ENCODE results near the gene MAN2B1.
A peak's percentile ranks its signal among the peaks of the same experiment; 100 is the strongest.
"Not testable (repeated sequence)": the region's sequence is repeated elsewhere in the genome, so short reads cannot be mapped to it uniquely, and the experiment has no call there.

The MAN2B1 gene

DNA sequence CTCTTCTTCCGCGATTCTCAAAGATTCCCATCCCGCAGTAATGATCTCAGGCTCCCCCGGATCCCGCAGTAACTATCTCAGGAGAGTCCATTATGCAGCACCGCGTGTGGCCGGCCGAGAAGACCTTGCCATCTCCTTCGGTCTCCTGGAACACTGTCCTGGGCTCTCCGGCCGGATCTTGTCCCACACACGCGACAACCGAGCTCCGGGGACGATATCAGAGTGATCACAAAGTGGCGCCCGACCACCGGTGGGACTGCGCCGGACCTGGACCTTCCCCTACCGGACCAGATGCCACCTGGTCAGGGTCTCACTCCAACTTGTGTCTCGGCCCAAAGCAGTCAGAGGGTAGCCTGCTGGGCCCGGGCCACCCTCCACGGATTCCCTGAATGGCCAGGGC lies 24.0 kb downstream of the MAN2B1 start:
- TF ChIP-seq JUND (IDR thresholded peaks at IDR 0.05; ENCODE audit: low read depth): no peak
- DNase-seq (ENCODE audit: low read depth in 1 of 2, low spot score in 1 of 2): no peak
- in situ Hi-C loops (cut with HindIII; ENCODE audit: low pct_unique_long_range_greater_than_20kb, low sequenced_read_pairs): no loop called here

DNA sequence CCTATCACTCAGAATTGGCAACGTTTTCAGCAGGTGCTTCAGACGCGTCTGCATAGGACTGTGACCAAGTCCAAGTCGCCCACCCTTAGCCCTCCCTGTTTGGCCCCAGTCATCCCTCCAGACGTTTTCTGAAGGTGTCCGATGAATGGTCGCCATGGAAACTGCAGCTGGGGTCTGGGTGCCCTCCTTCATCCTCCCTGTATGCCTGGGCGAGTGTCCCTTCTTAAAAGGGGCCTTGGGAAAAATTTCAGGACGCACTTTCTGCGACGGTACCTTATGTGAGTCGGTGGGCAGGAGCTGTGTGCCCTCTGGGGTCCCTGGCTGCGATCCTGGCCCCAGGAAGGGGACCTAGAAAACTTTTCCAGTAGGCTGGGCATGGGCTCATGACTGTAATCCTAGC lies 25.1 kb downstream of the MAN2B1 start:
- no peak for DNase-seq (ENCODE audit: low read depth in 1 of 2, low spot score in 1 of 2)
- TF ChIP-seq JUND (IDR thresholded peaks at IDR 0.05; ENCODE audit: low read depth): no peak
- in situ Hi-C loops (cut with HindIII; ENCODE audit: low pct_unique_long_range_greater_than_20kb, low sequenced_read_pairs): no loop called here

DNA sequence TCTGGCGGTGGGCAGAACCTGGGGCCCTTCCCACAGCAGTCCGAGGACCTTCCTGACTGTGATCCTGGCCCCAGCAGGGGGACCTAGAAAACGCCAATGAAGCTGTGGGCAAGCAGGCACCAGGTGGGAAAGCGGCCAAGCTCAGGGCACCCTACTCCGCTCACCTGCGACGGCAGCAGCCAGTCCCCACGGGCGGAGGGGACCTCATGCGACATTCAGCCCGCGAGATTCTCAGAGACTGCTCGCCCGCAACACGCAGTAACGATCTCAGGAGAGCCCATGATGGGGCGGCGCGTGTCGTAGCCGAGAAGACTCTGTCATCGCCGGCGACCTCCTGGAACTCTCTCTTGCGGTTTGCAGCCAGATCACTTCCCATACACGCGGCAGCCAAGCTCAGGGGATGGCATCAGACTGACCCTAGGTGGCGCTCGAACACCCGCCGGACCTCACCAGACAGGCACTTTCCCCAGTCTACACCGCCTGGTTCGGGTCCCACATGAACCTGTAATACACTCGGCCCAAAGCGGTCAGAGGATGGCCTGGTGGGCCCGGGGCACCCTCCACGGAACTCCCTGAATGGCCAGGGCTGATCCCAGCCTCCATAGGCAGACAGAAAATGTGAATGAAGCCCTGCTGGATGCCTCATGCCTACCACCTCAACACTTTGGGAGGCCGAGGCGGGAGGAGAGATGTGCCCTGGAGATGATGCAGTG lies 26.5 kb downstream of the MAN2B1 start:
- no peak for DNase-seq (ENCODE audit: low read depth in 1 of 2, low spot score in 1 of 2)
- in situ Hi-C loops (cut with HindIII; ENCODE audit: low pct_unique_long_range_greater_than_20kb, low sequenced_read_pairs): no loop called here
- no peak for TF ChIP-seq JUND (IDR thresholded peaks at IDR 0.05; ENCODE audit: low read depth)

DNA sequence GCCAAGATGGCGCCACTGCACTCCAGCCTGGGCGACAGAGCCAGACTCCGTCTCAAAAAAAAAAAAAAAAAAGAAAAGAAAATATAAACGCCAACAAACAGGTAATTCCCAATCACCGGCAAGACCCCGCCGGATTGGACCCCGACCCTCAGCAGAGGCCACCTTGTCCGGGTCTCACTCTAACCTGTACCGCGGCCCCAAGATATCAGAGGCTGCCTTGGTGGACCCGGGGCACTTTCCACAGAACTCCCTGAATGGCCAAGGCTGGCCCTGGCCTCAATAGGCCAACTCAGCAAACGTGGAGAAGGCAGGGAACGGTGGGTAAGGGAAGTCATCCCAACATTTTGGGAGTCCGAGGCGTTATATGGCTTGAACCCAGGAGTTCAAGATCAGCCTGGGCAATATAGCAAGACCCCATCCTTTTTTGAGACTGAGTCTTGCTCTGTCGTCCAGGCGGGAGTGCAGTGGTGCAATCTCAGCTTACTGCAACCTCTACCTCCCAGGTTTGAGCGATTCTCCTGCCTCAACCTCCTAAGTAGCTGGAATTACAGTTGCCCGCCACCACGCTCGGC lies 27.8 kb downstream of the MAN2B1 start:
- in situ Hi-C loops (cut with HindIII; ENCODE audit: low pct_unique_long_range_greater_than_20kb, low sequenced_read_pairs): no loop called here
- no peak for DNase-seq (ENCODE audit: low read depth in 1 of 2, low spot score in 1 of 2)
- TF ChIP-seq JUND (IDR thresholded peaks at IDR 0.05; ENCODE audit: low read depth): no peak

DNA sequence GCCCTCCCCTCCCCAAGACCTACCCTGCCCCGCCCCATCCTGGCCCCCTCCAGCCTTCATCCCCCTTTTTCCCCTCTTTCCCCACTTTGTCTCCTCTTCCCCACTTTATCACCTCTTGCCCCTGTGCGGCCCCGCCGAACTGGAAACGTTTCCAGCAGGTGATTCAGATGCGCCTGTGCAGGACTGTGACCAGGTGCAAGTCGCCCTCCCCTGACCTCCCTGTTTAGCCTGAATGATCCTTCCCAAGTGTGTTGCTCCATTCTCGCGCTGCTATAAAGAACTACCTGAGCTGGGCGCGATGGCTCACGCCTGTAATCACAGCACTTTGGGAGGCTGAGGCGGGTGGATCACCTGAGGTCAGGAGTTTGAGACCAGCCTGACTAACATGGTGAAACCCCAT lies 29.9 kb downstream of the MAN2B1 start:
- DNase-seq (ENCODE audit: low read depth in 1 of 2, low spot score in 1 of 2): no peak
- TF ChIP-seq JUND (IDR thresholded peaks at IDR 0.05; ENCODE audit: low read depth): no peak
- in situ Hi-C loops (cut with HindIII; ENCODE audit: low pct_unique_long_range_greater_than_20kb, low sequenced_read_pairs): no loop called here

DNA sequence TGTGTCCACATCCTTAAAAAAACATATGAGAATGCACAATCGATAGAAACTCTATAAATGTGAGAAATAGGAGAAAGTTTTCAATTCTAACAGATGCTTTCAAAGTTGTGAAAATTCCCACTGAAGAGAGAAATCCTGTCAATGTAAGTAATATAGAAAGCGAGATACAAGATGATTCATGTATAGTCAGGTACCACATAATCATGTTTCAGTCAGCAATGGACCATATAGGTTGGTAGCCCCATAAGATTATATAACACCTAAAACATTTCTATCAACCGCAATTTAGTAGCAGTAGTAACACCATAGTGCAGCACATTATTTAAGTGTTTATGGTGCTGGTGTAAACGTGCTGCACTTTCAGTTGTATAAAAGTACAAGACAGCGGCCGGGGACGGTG lies 37.3 kb downstream of the MAN2B1 start:
- no peak for TF ChIP-seq JUND (IDR thresholded peaks at IDR 0.05; ENCODE audit: low read depth)
- DNase-seq (ENCODE audit: low read depth in 1 of 2, low spot score in 1 of 2): no peak
- in situ Hi-C loops (cut with HindIII; ENCODE audit: low pct_unique_long_range_greater_than_20kb, low sequenced_read_pairs): no loop called here

DNA sequence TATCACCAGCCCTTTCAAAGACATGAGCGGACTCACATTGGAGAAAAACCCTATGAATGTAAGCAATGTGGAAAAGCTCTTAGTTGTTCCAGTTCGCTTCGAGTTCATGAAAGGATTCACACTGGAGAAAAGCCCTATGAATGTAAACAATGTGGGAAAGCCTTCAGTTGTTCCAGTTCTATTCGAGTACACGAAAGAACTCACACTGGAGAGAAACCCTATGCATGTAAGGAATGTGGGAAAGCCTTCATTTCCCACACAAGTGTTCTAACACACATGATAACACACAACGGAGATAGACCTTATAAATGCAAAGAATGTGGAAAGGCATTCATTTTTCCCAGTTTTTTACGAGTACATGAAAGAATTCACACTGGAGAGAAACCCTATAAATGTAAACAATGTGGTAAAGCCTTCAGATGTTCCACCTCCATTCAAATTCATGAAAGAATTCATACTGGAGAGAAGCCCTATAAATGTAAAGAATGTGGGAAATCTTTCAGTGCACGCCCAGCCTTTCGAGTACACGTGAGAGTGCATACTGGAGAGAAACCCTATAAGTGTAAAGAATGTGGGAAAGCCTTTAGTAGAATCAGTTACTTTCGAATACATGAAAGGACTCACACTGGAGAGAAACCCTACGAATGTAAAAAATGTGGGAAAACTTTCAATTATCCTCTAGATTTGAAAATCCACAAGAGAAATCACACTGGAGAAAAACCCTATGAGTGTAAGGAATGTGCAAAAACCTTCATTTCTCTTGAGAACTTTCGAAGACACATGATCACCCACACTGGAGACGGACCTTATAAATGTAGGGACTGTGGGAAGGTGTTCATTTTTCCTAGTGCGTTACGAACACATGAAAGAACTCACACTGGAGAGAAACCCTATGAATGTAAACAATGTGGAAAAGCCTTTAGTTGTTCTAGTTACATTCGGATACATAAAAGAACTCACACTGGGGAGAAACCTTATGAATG lies 38.2 kb downstream of the MAN2B1 start:
- no peak for TF ChIP-seq JUND (IDR thresholded peaks at IDR 0.05; ENCODE audit: low read depth)
- DNase-seq (ENCODE audit: low read depth in 1 of 2, low spot score in 1 of 2): no peak
- in situ Hi-C loops (cut with HindIII; ENCODE audit: low pct_unique_long_range_greater_than_20kb, low sequenced_read_pairs): no loop called here

DNA sequence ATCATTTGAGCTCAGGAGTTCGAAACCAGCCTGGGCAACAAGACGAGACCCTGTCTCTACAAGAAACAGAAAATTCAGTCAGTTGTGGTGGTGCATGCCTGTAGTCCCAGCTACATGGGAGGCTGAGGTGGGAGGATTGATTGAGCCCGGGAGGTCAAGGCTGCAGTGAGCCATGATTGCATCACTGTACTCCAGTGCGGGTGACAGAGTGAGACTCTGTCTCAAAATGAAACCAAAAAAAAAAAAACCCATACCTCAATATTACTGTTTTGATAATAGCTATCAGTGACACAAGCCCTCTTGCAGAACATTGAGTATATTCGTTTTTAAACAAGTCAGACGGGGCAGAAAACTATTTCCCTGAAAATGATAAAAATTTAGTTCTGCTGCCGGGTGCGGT lies 39.6 kb downstream of the MAN2B1 start:
- no peak for DNase-seq (ENCODE audit: low read depth in 1 of 2, low spot score in 1 of 2)
- in situ Hi-C loops (cut with HindIII; ENCODE audit: low pct_unique_long_range_greater_than_20kb, low sequenced_read_pairs): no loop called here
- TF ChIP-seq JUND (IDR thresholded peaks at IDR 0.05; ENCODE audit: low read depth): no peak

DNA sequence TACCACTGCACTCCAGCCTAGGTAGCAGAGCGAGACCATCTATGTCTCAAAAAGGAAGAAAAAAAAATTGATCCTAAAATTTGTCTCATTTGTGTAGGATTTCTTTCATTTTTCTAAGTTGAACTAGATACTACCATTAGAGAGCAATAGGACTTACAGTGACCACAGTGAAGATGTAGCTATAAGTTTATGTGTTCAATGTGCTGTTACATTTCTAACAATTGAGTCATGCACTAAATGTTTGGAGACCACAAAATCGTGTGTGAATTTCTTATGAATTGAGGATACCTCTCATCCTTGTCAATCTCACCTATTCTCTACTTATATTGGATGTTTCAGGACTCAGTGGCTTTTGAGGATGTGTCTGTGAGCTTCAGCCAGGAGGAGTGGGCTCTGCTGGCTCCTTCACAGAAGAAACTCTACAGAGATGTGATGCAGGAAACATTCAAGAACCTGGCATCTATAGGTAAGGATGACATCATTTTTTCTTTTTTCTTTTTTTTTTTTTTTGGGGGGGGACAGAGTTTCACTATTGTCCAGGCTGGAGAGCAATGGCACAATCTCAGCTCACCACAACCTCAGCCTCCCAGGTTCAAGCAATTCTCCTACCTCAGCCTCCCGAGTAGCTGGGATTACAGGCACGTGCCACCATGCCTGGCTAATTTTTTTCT lies 43.0 kb downstream of the MAN2B1 start:
- no peak for TF ChIP-seq JUND (IDR thresholded peaks at IDR 0.05; ENCODE audit: low read depth)
- in situ Hi-C loops (cut with HindIII; ENCODE audit: low pct_unique_long_range_greater_than_20kb, low sequenced_read_pairs): no loop called here
- DNase-seq (ENCODE audit: low read depth in 1 of 2, low spot score in 1 of 2): no peak

DNA sequence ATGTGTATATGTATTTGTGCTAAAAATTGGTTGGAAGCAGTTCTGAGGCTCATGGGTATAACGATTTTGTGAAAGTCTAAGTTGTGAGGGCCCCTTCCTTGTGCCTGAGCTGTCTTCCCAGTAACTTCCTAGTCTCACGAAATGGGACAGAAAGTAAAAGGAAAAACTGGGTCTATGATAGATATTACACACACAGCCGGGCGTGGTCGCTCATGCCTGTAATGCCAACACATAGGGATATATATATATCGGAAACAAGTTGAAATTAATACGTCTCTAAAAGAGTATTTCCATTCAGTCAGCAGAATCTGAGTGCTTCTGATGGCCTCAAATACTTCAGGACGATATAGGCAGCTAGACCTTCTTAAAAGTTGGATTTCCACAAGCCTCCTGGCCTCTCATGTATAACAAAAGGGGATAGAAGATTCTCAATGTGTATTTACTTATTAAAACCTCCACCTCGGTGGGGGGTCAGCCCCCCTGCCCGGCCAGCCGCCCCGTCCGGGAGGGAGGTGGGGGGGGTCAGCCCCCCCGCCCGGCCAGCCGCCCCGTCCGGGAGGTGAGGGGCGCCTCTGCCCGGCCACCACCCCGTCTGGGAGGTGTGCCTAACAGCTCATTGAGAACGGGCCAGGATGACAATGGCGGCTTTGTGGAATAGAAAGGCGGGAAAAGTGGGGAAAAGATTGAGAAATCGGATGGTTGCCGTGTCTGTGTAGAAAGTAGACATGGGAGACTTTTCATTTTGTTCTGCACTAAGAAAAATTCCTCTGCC lies 45.1 kb downstream of the MAN2B1 start:
- in situ Hi-C loops (cut with HindIII; ENCODE audit: low pct_unique_long_range_greater_than_20kb, low sequenced_read_pairs); DNase-seq (ENCODE audit: low read depth in 1 of 2, low spot score in 1 of 2): not testable (repeated sequence)

DNA sequence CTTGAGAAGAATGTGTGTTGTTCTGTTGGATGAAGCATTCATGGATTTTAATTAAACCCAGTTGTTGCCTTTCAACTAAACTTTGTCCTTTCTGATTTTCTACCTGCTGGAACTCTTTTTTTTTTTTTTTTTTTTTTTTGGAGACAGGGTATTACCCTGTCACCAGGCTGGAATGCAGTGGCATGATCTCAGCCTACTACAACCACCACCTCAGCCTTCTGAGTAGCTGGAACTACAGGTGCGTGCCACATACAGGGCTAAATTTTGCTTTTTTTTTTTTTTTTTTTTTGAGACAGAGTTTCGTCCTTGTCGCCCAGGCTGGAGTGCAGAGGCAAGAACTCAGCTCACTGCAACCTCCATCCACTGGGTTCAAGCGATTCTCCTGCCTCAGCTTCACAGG lies 48.9 kb downstream of the MAN2B1 start:
- DNase-seq (ENCODE audit: low read depth in 1 of 2, low spot score in 1 of 2): no peak
- no peak for TF ChIP-seq JUND (IDR thresholded peaks at IDR 0.05; ENCODE audit: low read depth)
- in situ Hi-C loops (cut with HindIII; ENCODE audit: low pct_unique_long_range_greater_than_20kb, low sequenced_read_pairs): no loop called here

DNA sequence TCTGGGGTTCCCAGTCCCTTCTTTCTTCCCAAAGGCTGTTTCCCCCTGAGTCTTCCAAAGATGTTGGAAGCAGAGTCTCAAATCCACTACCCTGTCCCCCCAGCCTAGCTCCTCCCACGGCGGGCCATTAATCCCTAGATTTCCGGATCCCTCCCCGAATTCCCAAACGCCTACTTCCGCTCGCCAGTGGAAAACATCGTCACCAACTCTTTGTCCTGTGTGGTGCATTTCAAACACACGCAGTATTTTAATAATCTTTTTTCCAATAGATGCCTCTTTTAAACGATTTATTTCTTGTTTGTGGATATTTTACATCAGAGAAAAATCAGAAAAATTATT lies 55.2 kb downstream of the MAN2B1 start:
- peak; percentile 68 to 78 for DNase-seq (ENCODE audit: low read depth in 1 of 2, low spot score in 1 of 2)
- in situ Hi-C loops (cut with HindIII; ENCODE audit: low pct_unique_long_range_greater_than_20kb, low sequenced_read_pairs): no loop called here
- no peak for TF ChIP-seq JUND (IDR thresholded peaks at IDR 0.05; ENCODE audit: low read depth)
